Measurements from ENCODE around the gene CD72.
"Not testable (repeated sequence)": the region's sequence is repeated elsewhere in the genome, so short reads cannot be mapped to it uniquely, and the experiment has no call there.

The CD72 gene

DNA sequence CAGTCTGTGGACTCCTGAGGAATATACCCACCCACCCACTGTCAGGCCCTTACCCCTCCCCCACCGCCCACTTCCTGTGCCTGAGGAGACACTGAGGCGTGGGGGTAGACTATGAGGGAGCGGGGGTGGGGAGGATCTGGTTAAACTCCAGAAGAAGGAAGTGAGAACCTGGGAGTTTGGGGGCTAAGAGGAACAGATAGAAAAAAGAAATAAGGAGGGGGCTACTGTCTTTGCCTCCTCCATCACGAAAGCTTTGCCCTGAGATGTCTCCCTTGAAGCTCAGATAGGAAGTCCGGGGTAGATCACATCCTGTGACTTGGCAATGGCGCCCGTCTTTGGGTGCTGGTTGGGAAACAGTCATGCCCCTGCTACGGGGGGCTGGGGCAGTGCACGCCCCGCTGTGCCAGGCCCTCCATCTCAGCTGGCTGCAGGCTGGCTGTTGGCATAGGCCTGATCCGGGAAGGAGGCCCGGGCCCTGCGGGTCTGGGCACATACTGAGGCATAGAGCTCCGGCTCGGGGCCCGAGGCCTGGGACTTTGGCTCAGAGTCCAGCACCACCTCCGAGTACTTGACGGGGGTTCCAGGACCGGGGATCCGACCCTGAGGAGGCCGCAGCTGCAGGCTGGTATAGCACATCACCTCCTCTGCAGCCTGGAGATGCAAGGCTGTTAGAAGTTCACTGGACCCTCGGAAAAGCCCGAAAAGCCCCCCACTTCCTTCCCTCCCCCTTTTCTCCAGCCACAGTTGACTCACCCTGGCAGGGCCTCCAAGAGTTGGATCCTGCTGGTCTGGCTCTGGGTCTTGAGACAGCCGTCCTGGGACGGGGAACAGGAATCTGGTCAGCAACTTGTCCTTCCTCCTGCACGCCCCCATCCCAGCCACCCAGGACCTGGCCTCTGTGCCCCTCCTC lies 31.5 kb upstream of the CD72 start:
- DNase-seq, result peak; percentile 53

- peak; percentile 91 for DNase-seq
Measured at GRCh38 chr9:35646533-35647265, 28.5 kb upstream of the CD72 start.

DNA sequence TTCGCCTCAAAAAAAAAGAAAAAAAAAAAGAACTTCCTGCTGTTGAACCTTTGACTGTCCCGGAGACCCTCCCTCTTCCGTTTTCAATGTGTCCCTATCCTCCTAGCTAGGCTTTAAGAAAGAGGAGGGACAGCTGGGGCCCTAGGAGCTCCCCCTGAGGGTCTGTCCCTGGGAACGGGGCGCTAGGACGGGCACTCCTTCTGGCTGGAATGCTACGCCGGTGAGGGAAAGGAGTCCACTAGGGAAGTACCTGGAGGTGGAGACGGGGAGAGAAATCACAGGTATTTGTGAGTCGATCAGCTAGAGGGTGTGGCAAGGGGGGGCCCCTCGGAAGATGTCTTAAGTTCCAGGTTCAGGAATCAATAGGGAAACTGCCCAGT lies 27.9 kb upstream of the CD72 start:
- no peak for DNase-seq

GRCh38 chr9:35645736-35646135 lies 27.5 kb upstream of the CD72 start:
- DNase-seq, result not testable (repeated sequence)

DNA sequence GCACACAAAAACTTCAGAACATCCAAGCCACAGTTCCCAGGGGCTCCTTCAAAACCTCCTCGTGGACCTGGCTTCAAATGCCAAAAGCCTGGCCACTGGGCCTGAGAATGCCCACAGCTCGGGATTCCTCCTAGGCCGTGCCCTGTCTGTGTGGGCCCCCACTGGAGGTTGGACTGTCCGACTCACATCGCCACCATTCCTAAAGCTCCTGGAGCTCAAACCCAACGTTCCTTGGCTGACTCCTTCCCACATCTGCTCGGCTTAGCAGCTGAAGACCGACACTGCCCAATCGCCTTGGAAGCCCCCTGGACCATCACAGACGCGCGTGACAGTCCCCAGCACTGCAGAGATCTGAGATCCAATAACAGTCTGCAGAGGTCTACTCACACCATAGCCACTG lies 24.8 kb upstream of the CD72 start:
- DNase-seq, result no peak

DNA sequence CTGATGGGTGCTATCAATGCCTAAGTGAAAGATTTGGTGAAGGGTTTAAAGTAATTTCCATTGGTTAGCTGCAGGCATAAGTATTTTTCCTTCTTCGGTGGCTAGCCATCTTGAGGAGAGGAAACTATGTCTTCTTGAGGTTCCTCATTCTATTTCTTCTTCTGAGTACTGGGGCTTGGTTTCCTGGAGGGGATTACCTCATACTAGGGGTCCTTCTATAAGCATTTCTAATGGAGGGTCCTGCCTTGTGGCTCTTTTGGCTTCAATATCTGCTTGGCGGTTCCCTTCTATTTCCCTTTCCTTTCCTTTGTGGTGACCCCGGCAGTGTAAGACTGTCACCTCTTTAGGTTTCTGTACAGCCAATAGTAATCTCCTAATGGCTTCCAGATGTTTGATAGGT lies 23.3 kb upstream of the CD72 start:
- DNase-seq, result not testable (repeated sequence)

- DNase-seq, result not testable (repeated sequence)
Measured at GRCh38 chr9:35640431-35640830, 22.2 kb upstream of the CD72 start.

DNA sequence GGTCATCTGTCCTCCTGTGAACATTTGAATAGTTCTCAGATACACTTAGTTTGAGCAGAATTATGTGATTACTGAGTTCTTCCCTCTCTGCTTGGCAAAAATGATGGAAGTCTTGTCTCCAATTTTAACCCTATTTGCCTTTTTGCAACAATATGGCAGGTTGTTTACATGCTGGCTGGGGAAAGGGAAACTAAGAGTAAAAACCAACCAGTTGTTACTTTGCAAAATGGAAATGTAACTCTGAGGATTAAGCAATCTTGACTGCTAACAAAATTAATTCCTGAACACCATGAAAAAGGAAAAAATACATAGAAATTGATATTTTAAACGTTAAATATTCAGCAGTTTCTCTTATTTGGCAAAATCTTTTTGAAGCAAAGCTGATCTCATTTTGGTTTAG lies 21.4 kb upstream of the CD72 start:
- no peak for DNase-seq

DNA sequence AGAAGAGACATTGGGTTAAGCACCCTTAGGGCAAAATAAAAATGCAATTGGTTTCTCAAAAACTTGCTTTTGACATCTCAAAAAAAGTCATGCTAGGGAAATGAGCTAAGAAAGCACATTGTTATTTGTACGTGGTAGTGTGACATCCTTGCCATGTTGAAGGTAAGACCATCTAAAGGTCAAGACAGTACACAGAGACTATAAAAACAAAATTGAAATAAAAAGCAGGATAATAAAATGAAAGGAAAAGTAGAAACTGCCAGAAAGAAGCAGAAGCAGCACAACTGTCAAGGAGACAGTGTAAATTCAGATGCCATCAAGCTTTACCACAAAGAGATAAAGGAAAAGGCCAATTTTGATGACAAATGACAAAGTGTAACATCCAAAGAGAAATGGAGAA lies 21.0 kb upstream of the CD72 start:
- not testable (repeated sequence) for DNase-seq

GRCh38 chr9:35638751-35639150 lies 20.5 kb upstream of the CD72 start:
- peak; percentile 66 for DNase-seq

DNA sequence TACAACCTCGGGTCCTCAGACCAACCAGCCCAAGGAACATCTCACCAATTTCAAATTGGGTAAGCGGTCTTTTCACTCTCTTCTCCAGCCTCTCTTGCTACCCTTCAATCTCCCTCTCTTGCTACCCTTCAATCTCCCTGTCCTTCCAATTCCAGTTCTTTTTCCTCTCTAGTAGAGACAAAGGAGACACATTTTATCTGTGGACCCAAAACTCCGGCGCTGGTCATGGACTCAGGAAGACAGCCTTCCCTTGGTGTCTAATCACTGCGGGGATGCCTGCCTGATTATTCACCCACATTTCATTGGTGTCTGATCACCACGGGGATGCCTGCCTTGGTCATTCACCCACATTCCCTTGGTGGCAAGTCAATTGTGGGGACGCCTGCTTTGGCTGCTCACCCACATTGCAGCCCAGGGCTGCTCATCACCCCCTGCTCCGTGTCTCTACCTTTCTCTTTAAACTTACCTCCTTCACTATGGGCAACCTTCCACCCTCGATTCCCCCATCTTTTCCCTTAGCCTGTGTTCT lies 19.3 kb upstream of the CD72 start:
- not testable (repeated sequence) for DNase-seq

DNA sequence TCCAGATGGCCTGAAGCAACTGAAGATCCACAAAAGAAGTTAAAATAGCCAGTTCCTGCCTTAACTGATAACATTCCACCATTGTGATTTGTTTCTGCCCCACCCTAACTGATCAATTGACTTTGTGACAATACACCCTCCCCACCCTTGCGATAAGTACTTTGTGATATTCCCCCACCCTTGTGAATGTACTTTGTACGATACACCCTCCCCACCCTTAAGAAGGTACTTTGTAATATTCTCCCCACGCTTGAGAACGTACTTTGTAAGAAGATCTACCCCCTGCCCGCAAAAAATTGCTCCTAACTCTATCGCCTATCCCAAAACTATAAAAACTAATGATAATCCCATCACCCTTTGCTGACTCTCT lies 18.6 kb upstream of the CD72 start:
- DNase-seq, result not testable (repeated sequence)

DNA sequence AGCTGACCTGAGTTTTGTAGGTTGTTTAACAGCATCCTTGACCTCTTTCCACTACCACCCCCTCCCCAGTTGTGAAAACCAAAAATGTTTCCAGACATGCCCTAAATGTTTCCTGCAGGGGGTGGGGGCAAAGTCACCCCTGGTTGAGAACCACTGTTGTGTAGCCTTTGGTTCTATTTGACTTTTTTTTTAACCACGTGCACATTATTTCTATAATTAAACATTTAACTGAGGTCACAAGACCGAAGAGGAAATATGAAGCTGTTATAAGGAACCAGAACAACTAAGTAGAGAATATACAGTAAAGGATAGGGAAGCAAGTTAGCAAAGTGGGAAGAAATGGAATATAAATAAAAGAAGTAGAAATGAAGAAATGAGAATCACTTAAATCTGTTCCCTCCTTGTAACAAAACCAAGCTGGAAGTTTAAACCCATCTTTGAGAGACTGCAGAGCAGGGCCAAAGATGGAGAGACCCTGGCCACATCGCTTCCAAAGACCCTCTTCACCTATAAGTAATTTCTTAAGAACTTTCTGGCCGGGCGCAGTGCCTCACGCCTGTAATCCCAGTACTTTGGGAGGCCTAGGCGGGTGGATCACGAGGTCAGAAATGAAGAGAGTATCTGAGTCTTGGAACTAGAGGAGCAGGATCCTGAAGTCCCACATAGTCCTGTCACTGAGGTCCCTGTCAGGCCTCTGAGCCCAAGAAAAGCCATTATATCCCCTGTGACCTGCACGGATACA lies 18.1 kb upstream of the CD72 start:
- DNase-seq, result no peak

DNA sequence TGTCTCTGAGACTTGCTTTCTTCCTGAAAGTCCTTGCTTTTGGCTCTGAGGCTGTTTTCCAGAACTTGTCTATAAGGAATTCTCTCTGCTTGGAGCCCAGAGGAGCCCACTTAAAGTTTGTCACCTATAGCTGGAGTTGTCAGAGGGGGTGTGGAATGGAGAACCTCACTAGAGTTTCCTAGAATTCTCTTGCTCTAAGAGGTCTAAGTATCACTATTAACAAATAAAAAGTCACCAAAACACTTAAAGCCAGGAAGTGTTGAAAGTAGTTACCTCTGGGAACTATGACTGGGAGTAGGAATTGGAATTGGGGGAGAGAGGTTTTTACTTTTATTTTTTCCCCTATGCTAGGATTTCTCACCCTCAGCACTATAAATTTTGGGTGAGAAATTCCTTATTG lies 17.5 kb upstream of the CD72 start:
- no peak for DNase-seq

- DNase-seq, result no peak
Measured at GRCh38 chr9:35629597-35629996, 11.4 kb upstream of the CD72 start.

GRCh38 chr9:35628389-35628991 lies 10.3 kb upstream of the CD72 start:
- DNase-seq, result no peak

GRCh38 chr9:35627575-35627974 lies 9.4 kb upstream of the CD72 start:
- DNase-seq, result no peak

DNA sequence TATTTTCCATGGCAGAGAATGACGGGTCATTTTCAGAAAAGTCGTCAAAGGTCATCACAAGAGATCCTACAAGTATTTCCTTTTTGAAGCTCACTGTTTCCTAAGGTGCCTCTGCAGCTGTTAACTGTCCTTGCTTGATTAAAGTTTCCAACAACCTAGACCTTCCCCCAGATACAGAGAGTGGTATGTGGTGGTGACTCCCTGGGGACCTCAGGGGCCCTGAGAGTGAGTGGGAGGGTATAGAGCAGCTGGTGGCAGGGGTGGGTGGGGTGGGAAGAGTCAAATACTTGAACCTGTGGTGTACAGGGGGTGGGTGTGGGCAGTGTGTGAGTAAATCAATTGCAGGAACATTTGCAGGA lies 1.6 kb upstream of the CD72 start:
- no peak for DNase-seq

- DNase-seq, result peak; percentile 71
Measured at GRCh38 chr9:35618854-35619799, 914 bp upstream of the CD72 start.

GRCh38 chr9:35617548-35617947 lies 665 bp downstream of the CD72 start:
- DNase-seq, result no peak

GRCh38 chr9:35616681-35617459 lies 1.3 kb downstream of the CD72 start:
- peak; percentile 85 for DNase-seq

Measured in CD4-positive, alpha-beta T cell treated with Interleukin-17A for 1 hour (primary cell).